Measurements from ENCODE around the gene SLC35A4. TPM values are rescaled to one million over a fixed set of nuclear protein-coding genes. Genes with fewer than 3 reads are reported as not detected.
"Not testable (repeated sequence)": the region's sequence is repeated elsewhere in the genome, so short reads cannot be mapped to it uniquely, and the experiment has no call there.

SLC35A4 gene
- total and polyA plus RNA-seq, 3 donors from 2014 or later, result 84.3 to 105 (median 97.0) TPM

DNA sequence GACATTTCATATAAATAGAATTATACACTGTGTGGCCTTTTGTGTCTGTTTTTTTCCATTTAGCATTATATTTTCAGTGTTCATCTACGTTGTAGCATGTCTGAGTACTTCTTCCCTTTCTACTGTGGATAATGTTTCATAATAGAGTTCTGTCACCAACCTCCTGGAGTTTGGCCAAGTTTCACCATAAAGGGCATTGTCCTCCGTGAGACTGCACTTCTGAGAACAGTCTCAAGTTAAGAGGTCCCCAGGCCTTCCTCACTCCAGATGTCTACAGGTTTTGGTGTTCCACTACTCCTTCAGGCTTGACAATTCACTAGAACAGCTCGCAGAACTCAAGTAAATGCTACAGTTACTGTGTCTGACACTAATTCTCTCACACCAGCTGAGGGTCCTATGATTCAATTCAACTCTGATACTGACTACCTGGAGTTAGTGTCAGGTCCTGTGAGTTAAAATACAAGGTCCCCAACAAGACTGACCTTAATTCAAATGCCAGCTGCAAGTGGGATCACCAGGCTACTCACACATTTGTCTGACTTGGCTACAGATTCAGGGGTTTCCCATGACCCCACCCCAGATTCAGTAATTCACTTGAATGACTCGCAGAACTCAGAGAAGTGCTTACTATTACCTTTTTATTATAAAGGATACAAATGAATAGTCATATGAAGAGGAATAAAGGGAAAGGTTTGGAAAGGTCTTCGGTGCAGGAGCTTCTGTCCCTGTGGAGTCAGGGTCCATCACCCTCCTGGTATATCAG lies 31.1 kb downstream of the SLC35A4 start:
- DNase-seq, result peak; percentile 77
- Histone ChIP-seq H3K27me3 (no peaks in the 10 kb centered on the region), H3K4me3 (no peak overlapping the region), H3K4me1 (peaks cover 23% of the 10 kb centered on the region), H3K27ac (peak overlapping the region; percentile 66 to 86), H3K9me3 (no peaks in the 10 kb centered on the region), H3K36me3 (ENCODE audit: low read depth, missing control alignments) (no peaks in the 10 kb centered on the region)
- intact Hi-C loops (cut with DNase I; ENCODE audit: low total_unique reads), result no loop called here
- WGBS, 2 donors, result 61 to 67% methylated on average over 5 of the region's 5 CpGs
- TF ChIP-seq POLR2A (IDR thresholded peaks at IDR 0.05), result no peak
- TF ChIP-seq, protein P1, sequence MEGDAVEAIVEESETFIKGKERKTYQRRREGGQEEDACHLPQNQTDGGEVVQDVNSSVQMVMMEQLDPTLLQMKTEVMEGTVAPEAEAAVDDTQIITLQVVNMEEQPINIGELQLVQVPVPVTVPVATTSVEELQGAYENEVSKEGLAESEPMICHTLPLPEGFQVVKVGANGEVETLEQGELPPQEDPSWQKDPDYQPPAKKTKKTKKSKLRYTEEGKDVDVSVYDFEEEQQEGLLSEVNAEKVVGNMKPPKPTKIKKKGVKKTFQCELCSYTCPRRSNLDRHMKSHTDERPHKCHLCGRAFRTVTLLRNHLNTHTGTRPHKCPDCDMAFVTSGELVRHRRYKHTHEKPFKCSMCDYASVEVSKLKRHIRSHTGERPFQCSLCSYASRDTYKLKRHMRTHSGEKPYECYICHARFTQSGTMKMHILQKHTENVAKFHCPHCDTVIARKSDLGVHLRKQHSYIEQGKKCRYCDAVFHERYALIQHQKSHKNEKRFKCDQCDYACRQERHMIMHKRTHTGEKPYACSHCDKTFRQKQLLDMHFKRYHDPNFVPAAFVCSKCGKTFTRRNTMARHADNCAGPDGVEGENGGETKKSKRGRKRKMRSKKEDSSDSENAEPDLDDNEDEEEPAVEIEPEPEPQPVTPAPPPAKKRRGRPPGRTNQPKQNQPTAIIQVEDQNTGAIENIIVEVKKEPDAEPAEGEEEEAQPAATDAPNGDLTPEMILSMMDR (IDR thresholded peaks at IDR 0.05), result no peak

DNA sequence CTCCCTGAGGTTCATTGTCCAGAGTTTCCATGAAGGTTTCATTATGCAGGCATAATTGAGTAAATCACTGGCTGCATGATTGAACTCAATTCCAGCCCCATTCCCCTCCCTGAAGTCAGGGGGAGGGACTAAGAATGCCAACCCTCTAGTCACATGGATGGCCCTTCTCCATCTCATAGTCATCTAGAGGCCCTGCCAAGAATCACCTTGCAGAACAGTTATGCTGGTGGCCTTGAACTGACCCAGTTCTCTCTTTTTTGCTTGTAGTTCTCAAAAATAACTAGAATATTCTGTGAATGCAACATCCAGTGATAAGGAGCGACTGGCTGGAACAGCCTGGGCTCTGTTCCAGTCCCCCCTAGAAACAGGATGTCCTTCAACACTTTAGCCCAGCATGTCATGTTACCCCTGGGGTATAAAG lies 31.7 kb downstream of the SLC35A4 start:
- H3K4me1 ChIP-seq, result peaks cover 23% of the 10 kb centered on the region
- peak; percentile 87 for DNase-seq

DNA sequence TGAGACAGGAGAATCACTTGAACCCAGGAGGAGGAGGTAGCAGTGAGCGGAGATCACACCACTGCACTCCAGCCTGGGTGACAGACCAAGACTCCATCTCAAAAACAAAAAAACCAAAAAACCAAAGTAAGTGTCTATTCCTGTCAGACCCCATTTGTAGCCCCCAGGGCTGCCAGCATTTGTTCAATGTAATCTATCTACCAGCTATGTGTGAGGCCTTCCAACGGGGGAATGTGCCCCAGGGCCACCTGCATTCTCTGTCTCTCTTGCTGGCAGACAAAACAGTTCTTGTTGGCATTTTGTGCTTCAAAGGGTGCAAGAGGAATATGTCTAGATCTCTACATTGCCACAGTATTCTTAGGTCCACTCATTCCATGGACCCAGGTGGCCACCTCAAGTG lies 34.2 kb downstream of the SLC35A4 start:
- TF ChIP-seq POLR2A (IDR thresholded peaks at IDR 0.05), result no peak
- TF ChIP-seq, protein P1 (IDR thresholded peaks at IDR 0.05), result no peak
- no peaks in the 10 kb centered on the region for H3K36me3 ChIP-seq (ENCODE audit: low read depth, missing control alignments)
- WGBS, 2 donors, result 66 to 74% methylated on average over 2 of the region's 2 CpGs

More for the DNA sequence above, 31.7 kb downstream of the SLC35A4 start:
- TF ChIP-seq POLR2A (IDR thresholded peaks at IDR 0.05), result no peak
- TF ChIP-seq, protein P1 (IDR thresholded peaks at IDR 0.05), result no peak
- no peak overlapping the region for H3K4me3 ChIP-seq
- 32 to 33% methylated on average over 1 of the region's 1 CpG for WGBS, 2 donors
- intact Hi-C loops (cut with DNase I; ENCODE audit: low total_unique reads), result no loop called here
- H3K27me3 ChIP-seq, result no peaks in the 10 kb centered on the region
- H3K36me3 ChIP-seq (ENCODE audit: low read depth, missing control alignments), result no peaks in the 10 kb centered on the region
- peak overlapping the region; percentile 66 to 86 for H3K27ac ChIP-seq
- H3K9me3 ChIP-seq, result no peaks in the 10 kb centered on the region

DNA sequence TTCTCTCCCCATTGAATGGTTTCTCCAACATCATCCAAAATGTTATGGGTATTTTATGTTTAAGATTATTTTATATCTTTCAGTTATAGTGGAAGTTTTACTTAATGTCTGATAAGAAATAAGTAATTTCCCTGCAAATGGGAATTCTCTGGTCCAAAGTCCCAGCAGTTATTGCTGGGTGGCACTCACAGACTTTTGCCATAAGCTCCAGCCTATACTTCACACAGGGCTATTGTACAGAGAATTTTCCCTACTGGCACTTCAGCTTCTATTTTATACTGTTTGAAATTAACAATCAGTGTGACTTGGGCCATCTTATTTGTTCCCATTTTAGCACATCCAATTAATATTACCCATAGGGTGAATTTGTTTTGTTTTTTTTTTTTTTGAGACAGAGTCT lies 35.5 kb downstream of the SLC35A4 start:
- H3K9me3 ChIP-seq, result no peaks in the 10 kb centered on the region
- H3K36me3 ChIP-seq (ENCODE audit: low read depth, missing control alignments), result no peaks in the 10 kb centered on the region
- no peak for TF ChIP-seq POLR2A (IDR thresholded peaks at IDR 0.05)
- TF ChIP-seq, protein P1 (IDR thresholded peaks at IDR 0.05), result no peak
- no peak overlapping the region for H3K4me3 ChIP-seq
- no peaks in the 10 kb centered on the region for H3K27me3 ChIP-seq
- no peak for DNase-seq
- H3K27ac ChIP-seq, result no peak overlapping the region
- intact Hi-C loops (cut with DNase I; ENCODE audit: low total_unique reads), result no loop called here
- H3K4me1 ChIP-seq, result peaks cover 16% of the 10 kb centered on the region

More for the DNA sequence above, 34.2 kb downstream of the SLC35A4 start:
- Histone ChIP-seq H3K4me1 (peaks cover 23% of the 10 kb centered on the region), H3K9me3 (no peaks in the 10 kb centered on the region), H3K27me3 (no peaks in the 10 kb centered on the region), H3K4me3 (no peak overlapping the region), H3K27ac (no peak overlapping the region)
- no peak for DNase-seq
- intact Hi-C loops (cut with DNase I; ENCODE audit: low total_unique reads), result no loop called here

DNA sequence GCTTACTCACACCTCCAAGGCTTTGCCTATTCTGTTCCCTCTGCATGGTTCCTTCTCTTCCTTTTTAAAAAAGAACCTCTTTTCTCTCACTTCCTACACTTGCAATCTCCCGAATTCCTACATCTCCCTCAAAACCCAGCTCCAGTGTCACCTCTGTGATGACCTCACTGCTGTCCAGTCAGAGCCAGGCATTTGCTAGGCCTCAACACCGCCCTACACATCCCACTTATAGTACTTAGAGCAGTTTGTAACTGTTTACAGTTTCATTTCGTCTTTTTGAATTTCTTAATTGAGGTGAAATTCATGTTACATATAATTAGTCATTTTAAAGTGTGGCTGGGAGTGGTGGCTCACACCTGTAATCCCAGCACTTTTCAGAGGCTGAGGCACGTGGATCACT lies 37.5 kb downstream of the SLC35A4 start:
- H3K27me3 ChIP-seq, result no peaks in the 10 kb centered on the region
- H3K4me1 ChIP-seq, result no peaks in the 10 kb centered on the region
- WGBS, 2 donors, result 73 to 82% methylated on average over 4 of the region's 4 CpGs
- H3K27ac ChIP-seq, result no peak overlapping the region
- H3K9me3 ChIP-seq, result no peaks in the 10 kb centered on the region
- TF ChIP-seq, protein P1 (IDR thresholded peaks at IDR 0.05), result no peak
- no peak for TF ChIP-seq POLR2A (IDR thresholded peaks at IDR 0.05)
- intact Hi-C loops (cut with DNase I; ENCODE audit: low total_unique reads), result no loop called here
- no peaks in the 10 kb centered on the region for H3K36me3 ChIP-seq (ENCODE audit: low read depth, missing control alignments)
- H3K4me3 ChIP-seq, result no peak overlapping the region
- no peak for DNase-seq

DNA sequence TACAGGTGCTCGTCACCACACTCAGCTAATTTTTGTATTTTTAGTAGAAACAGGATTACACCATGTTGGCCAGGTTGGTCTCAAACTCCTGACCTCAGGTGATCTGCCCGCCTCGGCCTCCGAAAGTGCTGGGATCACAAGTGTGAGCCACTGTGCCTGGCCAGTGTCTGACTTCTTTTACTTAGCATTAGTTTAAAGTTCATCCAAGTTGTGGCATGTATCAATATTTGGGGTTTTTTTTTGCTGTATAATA lies 38.7 kb downstream of the SLC35A4 start:
- H3K9me3 ChIP-seq; DNase-seq; H3K36me3 ChIP-seq (ENCODE audit: low read depth, missing control alignments); intact Hi-C loops (cut with DNase I; ENCODE audit: low total_unique reads); H3K4me1 ChIP-seq; H3K4me3 ChIP-seq; H3K27ac ChIP-seq; H3K27me3 ChIP-seq: not testable (repeated sequence)
- 94 to 99% methylated on average over 4 of the region's 4 CpGs for WGBS, 2 donors

Data from testis (tissue), 3 donors.